Measurements from ENCODE around the gene SLC7A7. TPM values are rescaled to one million over a fixed set of nuclear protein-coding genes. Genes with fewer than 3 reads are reported as not detected.

The SLC7A7 gene
- total RNA-seq (2014; rRNA removed; shearing (Covaris generic)): 0.11 and 0.16 TPM in 2 replicates

DNA sequence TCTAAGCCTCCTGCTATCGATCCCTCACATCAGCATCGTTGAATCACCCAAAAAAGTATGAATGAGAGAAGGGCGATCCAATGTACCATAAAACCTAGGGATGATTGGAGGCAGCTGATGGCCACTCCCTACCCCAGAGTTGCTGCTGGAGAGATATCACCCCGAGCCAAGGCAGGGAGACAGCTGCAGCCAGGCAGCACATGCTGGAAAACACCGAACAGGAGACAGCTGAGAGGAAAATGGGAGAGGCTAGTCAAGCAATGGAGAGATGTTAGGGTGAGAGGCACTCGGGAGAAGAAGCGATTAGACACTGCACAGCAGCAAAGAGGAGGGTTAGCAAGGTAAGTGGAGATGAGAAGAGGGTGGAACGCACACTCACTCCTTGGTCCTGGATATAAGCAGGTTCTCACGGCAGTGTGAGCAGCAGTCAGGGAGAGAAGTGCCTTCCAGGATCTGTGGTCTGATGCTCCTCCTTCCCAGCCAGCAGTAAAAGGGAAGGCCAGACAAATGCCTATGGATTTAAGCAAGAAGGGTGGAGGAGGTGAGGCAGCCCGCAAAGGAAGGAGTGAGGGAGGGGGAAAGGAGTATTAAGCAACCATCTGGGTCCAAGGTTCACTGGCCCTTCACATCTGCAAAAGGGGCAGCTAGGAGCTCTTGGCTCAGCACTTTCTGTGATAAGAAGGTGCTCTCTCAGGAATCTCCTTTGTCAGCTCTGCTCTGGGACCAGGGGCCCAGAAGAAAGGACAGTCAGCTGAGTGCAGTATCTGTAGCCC lies at the start of gene SLC7A7:
Gene SLC7A7 (minus strand): TSS at position 495 of the 773 bp plus-strand sequence. CDS start 2,037 bp downstream, outside the sequence.

DNA sequence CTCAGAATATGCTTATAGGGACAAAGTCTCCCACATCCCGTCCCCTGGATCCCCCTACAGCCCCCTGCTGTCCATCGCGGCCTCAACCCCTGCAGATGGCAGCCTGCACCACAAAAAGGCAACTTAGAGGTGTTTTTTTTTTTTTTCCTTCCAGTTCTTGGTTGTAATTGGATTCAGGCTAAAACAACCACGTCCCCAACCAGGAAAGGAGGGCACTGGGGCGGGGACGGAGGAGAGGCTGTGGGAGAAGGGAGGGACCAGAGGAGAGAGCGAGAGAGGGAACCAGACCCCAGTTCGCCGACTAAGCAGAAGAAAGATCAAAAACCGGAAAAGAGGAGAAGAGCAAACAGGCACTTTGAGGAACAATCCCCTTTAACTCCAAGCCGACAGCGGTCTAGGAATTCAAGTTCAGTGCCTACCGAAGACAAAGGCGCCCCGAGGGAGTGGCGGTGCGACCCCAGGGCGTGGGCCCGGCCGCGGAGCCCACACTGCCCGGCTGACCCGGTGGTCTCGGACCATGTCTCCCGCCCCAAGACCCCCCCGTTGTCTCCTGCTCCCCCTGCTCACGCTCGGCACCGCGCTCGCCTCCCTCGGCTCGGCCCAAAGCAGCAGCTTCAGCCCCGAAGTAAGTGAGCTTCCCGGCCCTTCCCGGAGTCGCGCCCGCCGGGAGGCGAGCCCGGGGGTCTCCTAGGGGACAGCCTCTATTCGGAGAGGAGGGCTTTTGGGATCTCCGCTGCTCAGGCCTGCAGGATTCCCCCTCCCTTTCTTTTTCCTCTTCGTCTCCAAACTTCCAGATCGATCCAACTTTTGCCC lies 21.3 kb upstream of the SLC7A7 start, which contains the start of gene MMP14:
Gene MMP14 (plus strand): TSS at position 285 of the 813 bp plus-strand sequence. CDS start 233 bp downstream, at position 518.

GRCh38 chr14:22829661-22830442 lies 14.6 kb upstream of the SLC7A7 start, which contains the start of gene MRPL52:
TSS of gene MRPL52 (plus strand) at chr14:22829887. CDS start at chr14:22829913, 26 bp downstream.

GRCh38 chr14:22766457-22767322 lies 48.5 kb downstream of the SLC7A7 start, which contains the start of gene OXA1L:
TSS of gene OXA1L (plus strand) at chr14:22766688. CDS start at chr14:22766702, 14 bp downstream.

Small RNA genes lying within 50 kb of the gene (small RNA-seq; reads per million reads assigned to genes)
- gene RF00019 (not detected), gene RF00588 (not detected)

Other genes starting within 250 kb of the SLC7A7 start
- 91.2 and 115 TPM in 2 replicates for gene DAD1, start 226.2 kb downstream of the SLC7A7 start, total RNA-seq (2014; rRNA removed; shearing (Covaris generic))
- gene ABHD4, start 217.1 kb downstream of the SLC7A7 start, total RNA-seq (2014; rRNA removed; shearing (Covaris generic)): 2.8 and 3.3 TPM in 2 replicates
- gene OR6J1, start 171.1 kb downstream of the SLC7A7 start, total RNA-seq (2014; rRNA removed; shearing (Covaris generic)): 0.04 TPM in 1 of 2 replicates, not detected in the other
- gene OXA1L, start 48.7 kb downstream of the SLC7A7 start, total RNA-seq (2014; rRNA removed; shearing (Covaris generic)): 80.0 and 85.1 TPM in 2 replicates
- 59.9 and 95.0 TPM in 2 replicates for gene MRPL52, start 14.5 kb upstream of the SLC7A7 start, total RNA-seq (2014; rRNA removed; shearing (Covaris generic))
- gene MMP14, start 21.1 kb upstream of the SLC7A7 start, total RNA-seq (2014; rRNA removed; shearing (Covaris generic)): 79.9 and 82.8 TPM in 2 replicates
- 17.8 and 19.9 TPM in 2 replicates for gene LRP10, start 56.3 kb upstream of the SLC7A7 start, total RNA-seq (2014; rRNA removed; shearing (Covaris generic))
- 0.11 and 0.57 TPM in 2 replicates for gene REM2, start 67.8 kb upstream of the SLC7A7 start, total RNA-seq (2014; rRNA removed; shearing (Covaris generic))
- gene RBM23, start 103.7 kb upstream of the SLC7A7 start, total RNA-seq (2014; rRNA removed; shearing (Covaris generic)): 65.1 and 69.1 TPM in 2 replicates
- 49.0 and 68.4 TPM in 2 replicates for gene PRMT5, start 113.9 kb upstream of the SLC7A7 start, total RNA-seq (2014; rRNA removed; shearing (Covaris generic))
- 58.1 and 61.4 TPM in 2 replicates for gene HAUS4, start 141.7 kb upstream of the SLC7A7 start, total RNA-seq (2014; rRNA removed; shearing (Covaris generic))
- gene AJUBA, start 167.1 kb upstream of the SLC7A7 start, total RNA-seq (2014; rRNA removed; shearing (Covaris generic)): 63.6 and 64.3 TPM in 2 replicates
- 11.6 and 13.6 TPM in 2 replicates for gene C14orf93, start 194.7 kb upstream of the SLC7A7 start, total RNA-seq (2014; rRNA removed; shearing (Covaris generic))
- 184 and 201 TPM in 2 replicates for gene PSMB5, start 219.5 kb upstream of the SLC7A7 start, total RNA-seq (2014; rRNA removed; shearing (Covaris generic))
- gene PSMB11, start 226.8 kb upstream of the SLC7A7 start, total RNA-seq (2014; rRNA removed; shearing (Covaris generic)): not detected in 2 replicates
- gene CDH24, start 242.1 kb upstream of the SLC7A7 start, total RNA-seq (2014; rRNA removed; shearing (Covaris generic)): 7.8 and 8.1 TPM in 2 replicates